Measurements from ENCODE around the gene MEP1B.
A peak's percentile ranks its signal among the peaks of the same experiment; 100 is the strongest.
"Not testable (repeated sequence)": the region's sequence is repeated elsewhere in the genome, so short reads cannot be mapped to it uniquely, and the experiment has no call there.

MEP1B gene
- total RNA-seq = 0 to 0.67 (median 0.06) reads per million in 9 experiments

DNA sequence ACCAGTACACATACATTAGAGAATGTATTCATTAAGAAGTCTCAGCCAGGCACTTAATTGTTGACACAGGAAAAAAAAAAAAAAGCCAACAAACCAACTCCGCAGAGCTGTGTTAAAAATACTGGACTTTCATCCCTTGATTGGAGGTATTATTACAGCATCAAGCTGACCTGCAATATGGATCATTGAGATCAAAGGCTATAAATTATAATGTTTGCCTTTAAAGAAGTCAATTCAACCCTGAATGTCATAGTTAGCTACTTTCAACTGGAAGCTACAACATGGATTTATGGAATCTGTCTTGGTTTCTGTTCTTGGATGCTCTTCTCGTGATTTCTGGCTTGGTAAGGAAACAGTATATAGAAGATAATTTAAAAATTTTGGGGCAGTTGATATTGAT is at the start of gene MEP1B:
Gene MEP1B (plus strand): TSS at position 250 of the 400 bp plus-strand sequence. CDS start 32 bp downstream, at position 282.
- no peak within 1 kb of the TSS for H3K27ac Mint-ChIP-seq
- H3K4me3 Mint-ChIP-seq = no peak within 1 kb of the TSS
- H3K4me1 Mint-ChIP-seq (ENCODE audit: low read depth in 2 of 2) = no peaks in the 10 kb centered on the region
- H3K9me3 Mint-ChIP-seq = no peaks in the 10 kb centered on the region
- ATAC-seq (replicated peaks) (no peak), DNase-seq (no peak)
- H3K27me3 Mint-ChIP-seq = peaks cover 29 to 30% of the 10 kb centered on the region in 2 donors
- no peaks in the 10 kb centered on the region for H3K36me3 Mint-ChIP-seq (ENCODE audit: insufficient read depth)

DNA sequence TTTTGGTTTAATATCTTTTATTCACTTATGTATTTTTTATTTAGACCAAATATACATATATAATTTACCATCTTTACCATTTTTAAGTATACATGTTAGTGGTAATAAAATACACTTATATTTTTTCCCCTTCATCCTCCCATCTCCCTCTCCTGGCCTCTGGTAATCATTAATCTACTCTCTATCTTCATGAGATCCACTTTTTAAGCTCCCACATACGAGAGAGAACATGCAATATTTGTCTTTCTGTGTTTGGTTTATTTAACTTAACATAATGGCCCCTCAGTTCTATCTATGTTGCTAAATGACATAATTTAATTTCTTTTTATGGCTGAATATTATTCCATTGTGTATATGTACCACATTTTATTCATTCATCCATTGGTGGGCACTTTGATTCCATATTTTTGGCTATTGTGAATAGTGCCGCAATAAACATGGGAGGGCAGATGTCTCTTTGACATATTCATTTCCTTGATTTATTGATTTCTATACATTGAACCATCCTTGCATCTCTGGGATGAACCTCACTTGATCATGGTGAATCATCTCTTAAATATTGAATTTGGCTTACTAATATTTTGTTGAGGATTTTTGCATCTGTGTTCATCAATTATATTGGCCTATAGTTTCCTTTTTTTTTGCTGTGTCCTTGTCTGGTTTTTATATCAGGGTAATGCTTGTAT is 41.5 kb upstream of the MEP1B start:
- DNase-seq = no peak
- ATAC-seq (replicated peaks) = no peak
- H3K27me3 Mint-ChIP-seq = peaks cover 0 to 5% of the 10 kb centered on the region in 2 donors

DNA sequence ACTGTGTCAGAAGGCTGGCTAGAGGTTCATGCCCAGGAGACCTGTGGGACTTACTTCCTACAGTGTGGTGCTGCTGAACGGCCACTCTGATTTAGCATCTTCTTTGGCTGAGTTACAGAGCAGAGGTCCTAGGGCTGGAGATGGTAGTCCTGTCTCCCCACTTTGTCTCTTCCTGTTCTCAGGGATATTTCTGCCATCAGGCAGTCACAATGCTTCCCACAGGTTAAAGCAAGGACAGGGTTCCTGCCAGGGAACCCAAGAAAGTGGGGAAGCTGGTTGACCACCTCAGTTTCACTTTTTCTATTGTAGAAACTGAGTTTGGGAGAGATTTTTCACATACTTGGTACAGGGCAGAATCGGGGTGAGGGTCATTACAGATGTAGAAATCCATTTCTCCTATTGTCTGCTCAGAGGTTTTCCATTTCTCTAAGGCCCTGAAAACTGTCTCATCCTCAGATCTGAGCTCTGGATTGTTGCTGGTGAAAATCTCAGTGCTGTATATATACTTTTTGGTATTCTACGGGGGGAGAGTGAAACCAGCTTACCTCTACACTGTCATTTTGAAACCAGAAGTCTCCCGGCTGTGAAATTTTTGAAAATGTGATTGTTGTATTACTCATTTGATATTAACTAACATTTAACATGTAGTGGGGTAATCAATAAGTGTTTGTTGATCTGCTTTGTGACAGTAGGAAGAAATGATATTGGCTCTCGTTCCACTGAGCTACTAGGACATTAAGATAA is 37.0 kb upstream of the MEP1B start:
- Mint-ChIP-seq H3K27ac (no peak overlapping the region), H3K36me3 (ENCODE audit: insufficient read depth) (no peaks in the 10 kb centered on the region), H3K9me3 (no peaks in the 10 kb centered on the region), H3K4me1 (ENCODE audit: low read depth in 2 of 2) (peaks cover under 1 to 3% of the 10 kb centered on the region in 2 donors), H3K27me3 (peaks cover 7 to 8% of the 10 kb centered on the region in 2 donors), H3K4me3 (no peak overlapping the region)
- DNase-seq (no peak), ATAC-seq (replicated peaks) (no peak)

More for the DNA sequence above, 41.5 kb upstream of the MEP1B start:
- no peaks in the 10 kb centered on the region for H3K9me3 Mint-ChIP-seq
- H3K27ac Mint-ChIP-seq = peak overlapping the region in 1 of 2 donors; percentile 32
- H3K4me1 Mint-ChIP-seq (ENCODE audit: low read depth in 2 of 2) = no peaks in the 10 kb centered on the region
- no peak overlapping the region for H3K4me3 Mint-ChIP-seq
- H3K36me3 Mint-ChIP-seq (ENCODE audit: insufficient read depth) = no peaks in the 10 kb centered on the region

DNA sequence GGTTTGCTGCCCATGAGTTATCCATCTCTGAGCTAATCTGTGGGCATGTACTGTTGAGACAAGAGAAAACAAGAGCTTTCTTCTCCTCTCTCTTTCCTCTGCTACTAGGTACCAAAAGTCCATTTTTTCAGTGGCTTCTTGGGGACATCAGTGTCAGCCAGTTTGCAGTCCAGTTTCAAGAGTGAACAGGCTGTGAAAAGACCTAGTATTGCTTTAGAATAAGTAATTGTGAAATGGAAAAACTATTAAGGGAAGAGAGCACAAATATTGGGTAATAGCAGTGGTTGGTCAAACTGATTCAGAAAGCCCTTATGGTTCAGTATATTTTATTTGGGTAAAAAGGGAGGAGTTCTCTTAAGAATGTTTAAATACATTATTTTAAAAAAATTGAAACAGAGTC is 33.0 kb upstream of the MEP1B start:
- Mint-ChIP-seq H3K36me3 (ENCODE audit: insufficient read depth) (peaks cover 2% of the 10 kb centered on the region), H3K27me3 (peaks cover 7 to 8% of the 10 kb centered on the region in 2 donors), H3K4me3 (no peak overlapping the region), H3K27ac (no peak overlapping the region), H3K9me3 (no peaks in the 10 kb centered on the region), H3K4me1 (ENCODE audit: low read depth in 2 of 2) (peaks cover 6 to 7% of the 10 kb centered on the region in 2 donors)
- ATAC-seq (replicated peaks) (no peak), DNase-seq (no peak)

DNA sequence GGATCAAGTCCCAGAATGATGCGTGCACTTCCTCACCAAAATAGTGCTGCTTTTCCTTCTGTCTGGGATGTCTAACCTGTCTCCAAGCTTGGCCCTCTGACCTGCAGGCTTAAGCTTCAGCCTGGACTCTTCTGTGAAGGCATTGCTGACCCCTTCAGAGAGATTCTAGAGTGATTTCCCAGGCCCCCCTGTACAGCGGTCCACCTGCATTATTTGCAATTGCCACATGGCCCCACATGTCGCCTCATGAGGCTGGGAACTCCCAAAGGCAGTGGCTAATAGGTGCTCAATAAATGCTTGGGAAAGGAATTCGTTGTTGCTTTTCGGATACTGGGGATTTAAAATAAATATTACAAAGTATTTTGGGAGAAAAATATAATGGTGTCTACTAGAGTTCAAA is 32.3 kb upstream of the MEP1B start:
- peaks cover 7 to 8% of the 10 kb centered on the region in 2 donors for H3K27me3 Mint-ChIP-seq
- H3K27ac Mint-ChIP-seq = no peak overlapping the region
- peaks cover 2% of the 10 kb centered on the region for H3K36me3 Mint-ChIP-seq (ENCODE audit: insufficient read depth)
- H3K4me1 Mint-ChIP-seq (ENCODE audit: low read depth in 2 of 2) = peaks cover 6 to 7% of the 10 kb centered on the region in 2 donors
- H3K4me3 Mint-ChIP-seq = peak overlapping the region; percentile 60 to 71
- ATAC-seq (replicated peaks) (no peak), DNase-seq (no peak)
- no peaks in the 10 kb centered on the region for H3K9me3 Mint-ChIP-seq

DNA sequence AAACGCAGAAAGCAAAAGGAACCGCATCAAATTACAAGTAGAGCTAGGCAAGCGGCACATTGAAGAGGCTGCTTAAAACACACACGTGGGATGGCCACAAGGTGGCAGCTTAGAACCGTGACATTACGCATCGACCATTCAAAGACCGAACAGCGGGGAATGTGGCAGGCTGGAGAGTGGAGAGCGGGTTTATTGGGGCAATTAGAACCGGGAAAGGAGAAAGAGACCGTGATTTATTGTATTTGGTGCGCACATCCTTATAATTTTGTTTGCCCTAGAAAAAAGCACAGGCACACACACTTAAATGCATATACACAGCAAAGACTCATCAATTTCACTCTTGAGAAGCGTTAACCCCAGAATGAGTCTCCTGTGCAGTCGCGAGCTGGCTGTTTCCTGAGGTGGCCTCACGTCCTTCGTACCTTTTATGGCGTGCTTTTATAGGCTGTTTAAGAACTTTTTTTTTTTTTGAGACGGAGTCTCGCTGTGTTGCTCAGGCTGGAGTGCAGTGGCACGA is 31.7 kb upstream of the MEP1B start:
- Mint-ChIP-seq H3K27ac (no peak overlapping the region), H3K4me1 (ENCODE audit: low read depth in 2 of 2) (peaks cover 6 to 7% of the 10 kb centered on the region in 2 donors), H3K9me3 (no peaks in the 10 kb centered on the region), H3K4me3 (peak overlapping the region; percentile 60 to 71), H3K27me3 (peaks cover 4 to 8% of the 10 kb centered on the region in 2 donors), H3K36me3 (ENCODE audit: insufficient read depth) (peaks cover 2% of the 10 kb centered on the region)
- DNase-seq (peak; percentile 59 to 62 (median 61)), ATAC-seq (replicated peaks) (peak; percentile 92)

DNA sequence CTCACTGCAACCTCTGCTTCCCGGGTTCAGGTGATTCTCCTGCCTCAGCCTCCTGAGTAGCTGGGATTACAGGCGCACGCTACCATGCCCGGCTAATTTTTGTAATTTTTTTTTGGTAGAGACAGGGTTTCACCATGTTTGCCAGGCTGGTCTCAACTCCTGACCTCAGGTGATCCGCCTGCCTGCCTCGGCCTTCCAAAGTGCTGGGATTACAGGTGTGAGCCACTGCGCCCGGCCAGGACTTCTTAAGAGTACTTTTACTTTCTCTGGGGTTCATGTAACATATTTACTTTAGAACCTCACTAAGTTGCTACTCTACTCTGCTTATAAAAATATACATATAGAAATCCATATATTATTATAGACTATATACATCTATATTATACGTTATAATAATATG is 31.2 kb upstream of the MEP1B start:
- DNase-seq; H3K9me3 Mint-ChIP-seq; H3K27ac Mint-ChIP-seq; ATAC-seq (replicated peaks); H3K36me3 Mint-ChIP-seq (ENCODE audit: insufficient read depth); H3K27me3 Mint-ChIP-seq; H3K4me1 Mint-ChIP-seq (ENCODE audit: low read depth in 2 of 2): not testable (repeated sequence)
- H3K4me3 Mint-ChIP-seq = peak overlapping the region; percentile 60 to 71

DNA sequence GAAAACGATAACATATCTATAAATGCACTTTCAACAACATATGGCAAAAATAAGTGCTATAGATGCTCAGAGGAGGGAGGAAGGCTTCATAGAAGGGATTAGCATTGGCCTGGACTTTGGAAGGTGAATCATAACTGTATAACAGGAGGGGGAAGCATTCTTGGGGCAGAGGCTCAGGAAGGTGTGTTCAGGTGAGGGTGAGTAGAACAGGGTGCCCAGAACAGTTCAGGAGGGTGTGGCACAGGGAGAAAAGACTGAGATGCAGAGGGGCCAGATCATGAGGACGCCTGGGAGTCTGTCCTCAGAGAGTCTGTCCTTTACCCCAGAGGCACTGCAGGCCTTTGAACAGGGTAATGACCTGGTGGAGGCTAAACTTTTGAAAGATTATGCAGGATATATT is 29.3 kb upstream of the MEP1B start:
- Mint-ChIP-seq H3K4me1 (ENCODE audit: low read depth in 2 of 2) (peaks cover 6 to 7% of the 10 kb centered on the region in 2 donors), H3K9me3 (no peaks in the 10 kb centered on the region), H3K27ac (no peak overlapping the region), H3K27me3 (peaks cover 0 to 7% of the 10 kb centered on the region in 2 donors), H3K36me3 (ENCODE audit: insufficient read depth) (peaks cover 2% of the 10 kb centered on the region), H3K4me3 (no peak overlapping the region)
- DNase-seq = no peak
- no peak for ATAC-seq (replicated peaks)

DNA sequence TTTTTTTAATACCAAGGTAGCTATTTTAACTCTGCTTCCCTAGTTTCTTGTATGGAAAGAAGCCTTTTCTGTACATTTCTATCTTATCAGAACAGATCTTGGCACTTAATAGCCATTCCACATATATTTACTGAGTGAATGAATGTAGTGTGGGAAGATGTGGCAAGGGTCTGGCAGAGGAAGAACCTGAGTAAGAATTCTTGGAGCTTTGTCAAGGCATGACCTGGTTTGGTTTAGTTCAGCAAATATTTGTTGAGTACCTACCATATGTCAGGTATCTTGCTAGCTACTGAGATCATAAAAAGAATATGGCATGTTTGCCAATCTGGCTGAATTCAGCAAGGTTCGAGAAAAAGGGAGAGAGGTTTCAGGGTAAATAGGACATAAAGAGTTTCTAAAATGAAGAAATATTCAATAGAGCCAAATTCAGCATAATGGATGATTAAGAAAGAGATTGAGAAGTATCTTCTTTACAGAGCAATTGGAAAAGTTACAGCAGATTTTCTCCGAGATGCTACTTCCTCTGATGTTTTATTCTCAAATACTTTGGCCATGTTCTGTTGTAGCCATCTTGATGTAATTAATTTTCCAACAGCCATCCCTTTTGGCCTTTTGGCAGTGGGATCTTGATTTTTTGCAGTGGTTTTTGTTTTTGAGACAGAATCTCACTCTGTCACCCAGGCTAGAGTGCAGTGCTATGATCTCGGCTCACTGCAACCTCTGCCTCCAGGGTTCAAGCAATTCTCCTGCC is 21.7 kb upstream of the MEP1B start:
- Mint-ChIP-seq H3K4me1 (ENCODE audit: low read depth in 2 of 2) (no peaks in the 10 kb centered on the region), H3K27ac (no peak overlapping the region), H3K4me3 (no peak overlapping the region), H3K9me3 (no peaks in the 10 kb centered on the region), H3K36me3 (ENCODE audit: insufficient read depth) (no peaks in the 10 kb centered on the region), H3K27me3 (peaks cover 0 to 4% of the 10 kb centered on the region in 2 donors)
- no peak for ATAC-seq (replicated peaks)
- no peak for DNase-seq

DNA sequence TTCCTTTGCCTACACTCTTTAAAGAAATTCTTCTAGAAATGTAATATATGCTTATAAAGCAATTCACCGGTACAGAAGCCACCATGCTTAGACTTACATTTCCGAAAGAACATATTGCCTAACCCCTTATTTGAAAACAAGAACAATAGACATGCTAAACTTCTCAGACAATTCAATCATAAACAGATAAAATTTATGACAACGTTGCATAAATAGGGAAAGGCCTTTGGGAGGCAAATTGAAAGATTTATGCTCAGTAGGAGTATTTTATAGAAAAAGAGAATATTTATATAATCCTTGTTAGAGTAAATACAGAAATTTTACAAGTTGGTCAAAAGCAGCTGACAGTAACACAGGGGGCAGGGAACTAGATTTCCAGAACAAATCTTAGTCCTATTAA is 16.2 kb upstream of the MEP1B start:
- H3K27me3 Mint-ChIP-seq = peaks cover 10 to 14% of the 10 kb centered on the region in 2 donors
- no peak overlapping the region for H3K27ac Mint-ChIP-seq
- no peak for DNase-seq
- H3K4me1 Mint-ChIP-seq (ENCODE audit: low read depth in 2 of 2) = no peaks in the 10 kb centered on the region
- no peak for ATAC-seq (replicated peaks)
- H3K4me3 Mint-ChIP-seq = no peak overlapping the region
- peaks cover 0 to 2% of the 10 kb centered on the region in 2 donors for H3K9me3 Mint-ChIP-seq
- H3K36me3 Mint-ChIP-seq (ENCODE audit: insufficient read depth) = no peaks in the 10 kb centered on the region

DNA sequence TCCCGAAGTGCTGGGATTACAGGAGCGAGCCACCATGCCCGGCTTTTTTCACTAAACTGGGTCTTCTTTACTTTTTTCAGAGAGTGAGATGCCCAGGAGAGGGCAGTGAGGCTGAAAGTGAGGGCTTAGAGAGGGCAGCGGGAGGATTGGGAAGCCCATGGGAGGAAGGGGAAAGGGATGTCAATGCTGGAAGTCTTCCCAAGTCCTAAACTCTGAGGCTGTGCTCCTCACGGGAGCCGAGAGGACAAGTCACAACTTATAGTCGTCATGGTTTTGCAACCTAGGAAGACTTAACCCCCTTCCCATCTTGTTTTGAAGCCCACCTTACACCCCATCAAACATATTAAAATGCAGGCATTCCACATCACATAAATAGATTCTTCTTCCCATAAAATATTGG is 15.1 kb upstream of the MEP1B start:
- H3K4me1 Mint-ChIP-seq (ENCODE audit: low read depth in 2 of 2) = no peaks in the 10 kb centered on the region
- DNase-seq (no peak), ATAC-seq (replicated peaks) (no peak)
- H3K4me3 Mint-ChIP-seq = no peak overlapping the region
- peaks cover 10 to 14% of the 10 kb centered on the region in 2 donors for H3K27me3 Mint-ChIP-seq
- H3K27ac Mint-ChIP-seq = no peak overlapping the region
- H3K36me3 Mint-ChIP-seq (ENCODE audit: insufficient read depth) = no peaks in the 10 kb centered on the region
- H3K9me3 Mint-ChIP-seq = peaks cover 0 to 2% of the 10 kb centered on the region in 2 donors

DNA sequence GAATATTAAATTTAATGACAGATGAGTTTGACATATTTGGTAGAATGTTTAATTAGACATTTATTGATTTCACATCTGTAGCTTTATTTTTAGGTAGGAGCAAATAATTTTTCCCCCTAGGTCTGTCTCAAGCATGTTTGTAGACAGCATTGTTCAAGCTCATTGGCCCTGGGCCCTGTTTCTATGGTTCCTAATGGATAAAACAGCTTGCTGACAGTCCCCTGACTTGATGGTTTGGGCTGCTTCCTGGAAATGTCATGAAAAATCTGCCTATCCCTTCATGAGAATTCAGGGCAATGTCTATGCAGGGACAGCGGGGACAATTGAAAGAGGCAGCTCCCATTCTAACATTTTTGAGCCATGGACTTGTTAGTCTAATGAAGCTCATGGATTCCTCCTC is 14.6 kb upstream of the MEP1B start:
- H3K36me3 Mint-ChIP-seq (ENCODE audit: insufficient read depth) = no peaks in the 10 kb centered on the region
- H3K27me3 Mint-ChIP-seq = peaks cover 10 to 14% of the 10 kb centered on the region in 2 donors
- ATAC-seq (replicated peaks) = no peak

DNA sequence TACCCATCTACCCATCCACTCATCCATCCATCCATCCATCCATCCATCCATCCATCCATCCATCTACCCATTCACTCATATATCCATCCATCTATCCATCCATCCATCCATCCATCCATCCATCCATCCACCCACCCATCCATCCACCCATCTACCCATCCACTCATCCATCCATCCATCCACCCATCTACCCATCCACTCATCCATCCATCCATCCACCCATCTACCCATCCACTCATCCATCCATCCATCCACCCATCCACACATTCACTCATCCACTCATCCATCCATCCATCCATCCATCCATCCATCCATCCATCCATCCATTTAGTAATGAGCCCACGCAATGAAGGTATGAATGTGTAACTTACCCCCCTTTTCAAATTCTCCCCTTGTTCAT is 13.1 kb upstream of the MEP1B start:
- not testable (repeated sequence) for H3K27ac Mint-ChIP-seq; H3K4me1 Mint-ChIP-seq (ENCODE audit: low read depth in 2 of 2); ATAC-seq (replicated peaks); H3K4me3 Mint-ChIP-seq; DNase-seq; H3K9me3 Mint-ChIP-seq; H3K36me3 Mint-ChIP-seq (ENCODE audit: insufficient read depth)
- H3K27me3 Mint-ChIP-seq = peaks cover 10 to 14% of the 10 kb centered on the region in 2 donors

More for the DNA sequence above, 14.6 kb upstream of the MEP1B start:
- H3K27ac Mint-ChIP-seq = no peak overlapping the region
- H3K9me3 Mint-ChIP-seq = peaks cover 0 to 2% of the 10 kb centered on the region in 2 donors
- no peak overlapping the region for H3K4me3 Mint-ChIP-seq
- DNase-seq = no peak
- no peaks in the 10 kb centered on the region for H3K4me1 Mint-ChIP-seq (ENCODE audit: low read depth in 2 of 2)
